Esophagus squamous epithelium (tissue), 5 donors: ENCODE results near the gene TRPT1. TPM values are rescaled to one million over a fixed set of nuclear protein-coding genes. Genes with fewer than 3 reads are reported as not detected.

Experiments
- DNase-seq: peaks from one replicate; lab custom pipeline; 2025; lab: John Stamatoyannopoulos, UW
- H3K27ac ChIP-seq, 4 donors: fragments of 200-600 bp; sonication (generic); one replicate each; pipeline ENCODE4 v1.5.1; 2016 to 2019; ENCODE audit warnings: mild to moderate bottlenecking in 1 of 4
- H3K27me3 ChIP-seq, 4 donors: fragments of 200-600 bp; sonication (generic); 1 replicate in 3 of 4; 2 replicates in 1 of 4; pipeline versions ENCODE4 v1.5.1 to v1.6.0; 2017 to 2021; ENCODE audit warnings: antibody characterized with exemption in 1 of 4
- H3K36me3 ChIP-seq, 3 donors: fragments of 200-600 bp; sonication (generic); one replicate each; pipeline ENCODE4 v1.5.1; 2016 to 2019
- H3K4me1 ChIP-seq, 3 donors: fragments of 200-600 bp; sonication (generic); one replicate each; pipeline ENCODE4 v1.5.1; 2017 to 2019
- H3K4me3 ChIP-seq, 4 donors: fragments of 200-600 bp; sonication (generic); 1 replicate in 3 of 4; 2 replicates in 1 of 4; pipeline ENCODE4 v1.5.1; 2016 to 2019; ENCODE audit warnings: mild to moderate bottlenecking in 2 of 4, moderate library complexity in 1 of 4
- H3K9me3 ChIP-seq, 3 donors: fragments of 200-600 bp; sonication (generic); one replicate each; pipeline ENCODE4 v1.5.1; 2016 to 2019
- POLR2A ChIP-seq, 4 donors: fragments of 450-650 bp; IDR thresholded peaks; one replicate each; pipeline ENCODE4 v1.6.1; 2017; ENCODE audit warnings: antibody characterized with exemption in 4 of 4, mild to moderate bottlenecking in 4 of 4, moderate library complexity in 3 of 4
- WGBS, 2 donors: methylation state at CpG; one replicate each; pipeline ENCODE4 v1.1.5; 2018; 5-methylcytosine and 5-hydroxymethylcytosine counted together
- intact Hi-C: fragments of 100-400 bp; cut with DNase I; formaldehyde crosslinking; loops from one replicate; pipeline ENCODE4 v1.15.0; 2022
- total RNA-seq, 4 donors: library from RNA; depleted of rRNA; stranded (reverse); fragments of >200 nt; gene quantifications; one replicate each; pipeline ENCODE4 v1.1.0, GENCODE V29; 2016
- TF ChIP-seq, protein P1 (sequence below), 6 experiments: fragments of 450-650 bp in 4 of 6; fragments of 200-600 bp in 2 of 6; sonication (generic) in 2 of 6; IDR thresholded peaks; one replicate each; pipeline ENCODE4 v1.5.1; 2016 to 2019; ENCODE audit warnings: antibody characterized with exemption in 6 of 6, mild to moderate bottlenecking in 4 of 6, moderate library complexity in 4 of 6
- donor health status: DM: yes; HTN: yes; CAD: no.

TRPT1 gene
- total RNA-seq, 4 donors from 2014 or later: 23.9 to 68.7 (median 45.8) TPM

- H3K27me3 ChIP-seq: no peaks in the 10 kb centered on the region
- no peaks in the 10 kb centered on the region for H3K9me3 ChIP-seq
- no peaks in the 10 kb centered on the region for H3K4me1 ChIP-seq
- peaks cover 52 to 100% (median 77%) of the 10 kb centered on the region in 3 donors for H3K36me3 ChIP-seq
- no peak overlapping the region for H3K27ac ChIP-seq
- TF ChIP-seq POLR2A (IDR thresholded peaks at IDR 0.05): no peak
- TF ChIP-seq, protein P1, sequence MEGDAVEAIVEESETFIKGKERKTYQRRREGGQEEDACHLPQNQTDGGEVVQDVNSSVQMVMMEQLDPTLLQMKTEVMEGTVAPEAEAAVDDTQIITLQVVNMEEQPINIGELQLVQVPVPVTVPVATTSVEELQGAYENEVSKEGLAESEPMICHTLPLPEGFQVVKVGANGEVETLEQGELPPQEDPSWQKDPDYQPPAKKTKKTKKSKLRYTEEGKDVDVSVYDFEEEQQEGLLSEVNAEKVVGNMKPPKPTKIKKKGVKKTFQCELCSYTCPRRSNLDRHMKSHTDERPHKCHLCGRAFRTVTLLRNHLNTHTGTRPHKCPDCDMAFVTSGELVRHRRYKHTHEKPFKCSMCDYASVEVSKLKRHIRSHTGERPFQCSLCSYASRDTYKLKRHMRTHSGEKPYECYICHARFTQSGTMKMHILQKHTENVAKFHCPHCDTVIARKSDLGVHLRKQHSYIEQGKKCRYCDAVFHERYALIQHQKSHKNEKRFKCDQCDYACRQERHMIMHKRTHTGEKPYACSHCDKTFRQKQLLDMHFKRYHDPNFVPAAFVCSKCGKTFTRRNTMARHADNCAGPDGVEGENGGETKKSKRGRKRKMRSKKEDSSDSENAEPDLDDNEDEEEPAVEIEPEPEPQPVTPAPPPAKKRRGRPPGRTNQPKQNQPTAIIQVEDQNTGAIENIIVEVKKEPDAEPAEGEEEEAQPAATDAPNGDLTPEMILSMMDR (IDR thresholded peaks at IDR 0.05): no peak
- WGBS, 2 donors: 91 to 97% methylated on average over 2 of the region's 2 CpGs
- no peak for DNase-seq
- no peak overlapping the region for H3K4me3 ChIP-seq
- intact Hi-C loops: no loop called here
These were observed 27.5 kb downstream of the TRPT1 start for GRCh38 chr11:64198511-64198910.

- WGBS, 2 donors: 82 to 83% methylated on average over 9 of the region's 9 CpGs
- no peaks in the 10 kb centered on the region for H3K9me3 ChIP-seq
- H3K4me3 ChIP-seq: no peak overlapping the region
- H3K4me1 ChIP-seq: no peaks in the 10 kb centered on the region
- no peaks in the 10 kb centered on the region for H3K27me3 ChIP-seq
- no peak for DNase-seq
- intact Hi-C loops: no loop called here
- H3K27ac ChIP-seq: no peak overlapping the region
- peaks cover 47 to 100% (median 79%) of the 10 kb centered on the region in 3 donors for H3K36me3 ChIP-seq
- TF ChIP-seq, protein P1 (IDR thresholded peaks at IDR 0.05): no peak
- no peak for TF ChIP-seq POLR2A (IDR thresholded peaks at IDR 0.05)
These were observed 29.4 kb downstream of the TRPT1 start for GRCh38 chr11:64196626-64197025.

GRCh38 chr11:64192434-64192833, 33.6 kb downstream of the TRPT1 start:
- no peak overlapping the region for H3K4me3 ChIP-seq
- H3K36me3 ChIP-seq: peaks cover 38 to 88% (median 44%) of the 10 kb centered on the region in 3 donors
- H3K27me3 ChIP-seq: no peaks in the 10 kb centered on the region
- H3K4me1 ChIP-seq: peaks cover 0 to 16% (median 4%) of the 10 kb centered on the region in 3 donors
- no peaks in the 10 kb centered on the region for H3K9me3 ChIP-seq
- DNase-seq: no peak
- intact Hi-C loops: no loop called here
- 83 to 94% methylated on average over 3 to 4 of the region's 5 CpGs for whole genome bisulfite sequencing, 2 donors
- H3K27ac ChIP-seq: no peak overlapping the region
- no peak for TF ChIP-seq POLR2A (IDR thresholded peaks at IDR 0.05)
- TF ChIP-seq, protein P1 (IDR thresholded peaks at IDR 0.05): no peak

DNA sequence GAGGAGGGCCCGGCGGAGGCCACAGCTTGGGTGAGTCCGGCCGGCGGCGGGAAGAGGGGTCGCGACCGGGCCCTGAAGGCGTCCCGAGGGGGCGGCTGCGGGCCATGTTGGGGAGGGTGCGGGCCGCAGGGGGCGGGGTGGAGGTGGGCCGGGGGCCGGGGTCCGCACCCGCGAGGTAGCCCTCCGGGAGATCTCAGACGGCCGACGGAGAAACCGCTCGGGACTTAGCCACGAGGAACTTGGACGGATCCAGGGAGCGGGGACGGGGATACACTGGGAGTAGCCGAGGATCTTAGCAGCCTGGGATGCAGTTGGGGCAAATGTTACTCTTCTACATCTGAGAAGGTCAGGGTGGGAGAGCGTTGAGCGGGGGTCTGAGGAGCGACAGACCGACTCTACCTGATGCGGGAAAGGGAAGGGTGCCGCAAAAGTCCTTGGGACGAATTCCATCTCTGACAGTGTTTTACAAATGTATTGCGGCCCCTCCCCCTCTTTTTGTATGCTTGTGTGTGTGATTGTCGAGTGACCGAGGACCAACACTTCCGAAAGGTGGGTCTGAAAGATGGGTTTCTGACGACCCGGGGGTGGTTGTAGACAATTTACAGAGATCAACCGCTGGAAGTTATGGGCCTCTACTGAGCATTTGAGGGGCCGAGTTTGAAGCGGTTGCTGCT, 39.4 kb downstream of the TRPT1 start:
- peaks cover 0 to 30% (median 0%) of the 10 kb centered on the region in 3 donors for H3K36me3 ChIP-seq
- intact Hi-C loops: no loop called here
- no peak for DNase-seq
- H3K4me3 ChIP-seq: no peak overlapping the region
- H3K27ac ChIP-seq: no peak overlapping the region
- peaks cover 19 to 39% (median 36%) of the 10 kb centered on the region in 3 donors for H3K4me1 ChIP-seq
- TF ChIP-seq, protein P1 (IDR thresholded peaks at IDR 0.05): no peak
- no peak for TF ChIP-seq POLR2A (IDR thresholded peaks at IDR 0.05)
- no peaks in the 10 kb centered on the region for H3K27me3 ChIP-seq
- WGBS, 2 donors: 1% methylated on average over 10 to 28 of the region's 48 CpGs
- no peaks in the 10 kb centered on the region for H3K9me3 ChIP-seq

DNA sequence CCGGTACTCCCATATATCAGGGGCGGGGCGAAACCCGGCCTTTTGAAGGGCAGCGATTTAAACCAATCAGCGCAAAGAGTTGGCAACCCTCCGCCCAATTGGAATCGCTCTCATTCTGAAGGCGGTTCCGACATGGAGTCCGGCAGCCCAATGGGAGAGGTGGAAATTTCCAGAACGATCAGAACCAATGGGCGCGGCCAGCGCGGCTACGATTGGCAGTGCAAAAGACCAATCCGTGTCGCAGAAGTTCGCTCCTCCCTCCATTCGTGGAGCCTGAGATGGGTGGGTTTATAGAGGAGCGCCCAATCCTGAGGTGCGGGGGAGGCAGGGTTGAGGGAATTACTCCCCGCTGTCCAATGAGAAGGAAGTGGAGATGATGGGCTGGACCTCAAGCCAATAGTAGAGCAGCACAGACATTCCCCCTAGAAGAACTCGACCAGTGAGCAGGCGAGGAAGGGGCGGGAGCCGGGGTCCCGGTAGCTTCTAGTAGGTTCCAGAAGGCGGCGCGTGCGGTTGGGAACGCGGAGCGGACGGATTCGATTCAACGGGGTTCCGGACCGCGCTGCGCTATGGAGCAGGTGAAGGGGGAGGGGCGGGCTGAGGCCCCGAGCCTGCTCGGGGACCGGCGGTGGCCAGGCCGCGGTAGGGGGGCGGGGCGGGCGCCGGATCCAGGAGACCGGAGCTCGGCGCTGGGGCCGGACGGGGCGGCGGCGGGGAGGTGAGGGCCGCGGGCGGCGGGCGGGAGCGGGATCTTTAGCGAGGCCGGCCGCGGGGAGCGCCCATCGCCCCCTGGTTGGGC, 40.1 kb downstream of the TRPT1 start, which contains the start of gene STIP1:
TSS of gene STIP1 (plus strand) at position 479 of the 799 bp plus-strand sequence. CDS start at position 570, 91 bp downstream.
- Histone ChIP-seq H3K27me3 (no peaks in the 10 kb centered on the region), H3K4me1 (peaks cover 26 to 45% (median 44%) of the 10 kb centered on the region in 3 donors), H3K4me3 (peak within 1 kb of the TSS in 3 of 4 donors; percentile 47 to 89 (median 64)), H3K27ac (peak within 1 kb of the TSS; percentile 86 to 100 (median 96)), H3K9me3 (no peaks in the 10 kb centered on the region), H3K36me3 (peaks cover 0 to 24% (median 0%) of the 10 kb centered on the region in 3 donors)
- TF ChIP-seq, protein P1 (IDR thresholded peaks at IDR 0.05): peak in 4 of 6 experiments; percentile 14 to 56 (median 38)
- TF ChIP-seq POLR2A (IDR thresholded peaks at IDR 0.05): peak in 3 of 4 donors; percentile 10 to 68 (median 58)
- DNase-seq: peak; percentile 98
- intact Hi-C loops: no loop called here
- WGBS, 2 donors: 1% methylated on average over 19 to 21 of the region's 74 CpGs
